GM12891 (cell line): ENCODE data around the gene JAK2.

Experiments
- POLR2A ChIP-seq: IDR thresholded peaks from 2 replicates; pipeline ENCODE4 v1.6.1; 2011; ENCODE audit warnings: low read depth, low read length, control low read depth
- POLR2AphosphoS5 ChIP-seq: IDR thresholded peaks from 2 replicates; pipeline ENCODE4 v1.6.1; 2011; ENCODE audit warnings: low read depth, low read length, control low read depth
- SPI1 ChIP-seq: IDR thresholded peaks from 2 replicates; pipeline ENCODE4 v1.6.1; 2011; ENCODE audit warnings: low read depth, low read length, control low read depth
- TAF1 ChIP-seq: IDR thresholded peaks from 2 replicates; pipeline ENCODE4 v1.6.1; 2011; ENCODE audit warnings: low read depth, low read length, control low read depth

- no peak for TF ChIP-seq SPI1
- TF ChIP-seq POLR2A, result no peak
- no peak for TF ChIP-seq TAF1
- TF ChIP-seq POLR2AphosphoS5, result no peak
Measured at GRCh38 chr9:5015934-5016333, 30.9 kb downstream of the JAK2 start.
